ENCODE results near the gene ARF1.

DNA sequence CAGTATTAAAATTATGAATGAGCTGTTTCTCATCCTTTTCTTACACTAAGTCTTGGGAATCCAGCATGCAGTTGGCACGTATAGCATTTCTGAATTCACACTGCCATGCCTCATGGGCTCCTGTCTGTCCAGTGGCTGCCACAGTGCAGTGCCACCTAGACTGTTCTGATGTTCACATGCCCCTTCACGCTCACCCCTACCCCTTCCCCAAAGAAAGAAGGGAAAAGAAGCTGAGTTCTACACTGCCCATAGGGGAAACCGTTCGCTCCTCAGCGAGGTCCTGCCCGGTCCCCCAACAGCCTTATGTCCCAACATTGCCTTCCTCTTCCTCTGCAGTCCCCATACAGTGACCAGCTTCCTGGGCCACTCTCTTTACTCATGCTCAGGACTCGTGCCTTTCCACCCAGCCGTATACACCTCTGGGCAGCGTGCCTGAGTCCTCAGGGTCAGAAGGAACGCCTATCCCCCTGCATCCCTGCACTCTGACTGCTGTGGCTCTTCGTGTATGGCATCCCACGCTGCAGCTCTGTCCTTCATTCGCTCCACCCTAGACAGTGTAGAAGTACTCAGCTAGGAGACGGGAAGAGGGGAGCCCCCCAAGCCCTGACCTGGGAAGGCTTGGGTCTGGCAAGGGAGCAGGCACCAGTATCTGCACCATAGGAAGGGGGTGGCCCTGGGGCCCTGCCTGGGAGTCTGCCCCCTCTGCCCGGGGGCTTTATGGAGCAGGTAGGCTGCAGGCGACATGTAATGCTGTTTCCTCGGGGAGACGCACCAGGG, 24.1 kb upstream of the ARF1 start:
- TF ChIP-seq, protein P1, sequence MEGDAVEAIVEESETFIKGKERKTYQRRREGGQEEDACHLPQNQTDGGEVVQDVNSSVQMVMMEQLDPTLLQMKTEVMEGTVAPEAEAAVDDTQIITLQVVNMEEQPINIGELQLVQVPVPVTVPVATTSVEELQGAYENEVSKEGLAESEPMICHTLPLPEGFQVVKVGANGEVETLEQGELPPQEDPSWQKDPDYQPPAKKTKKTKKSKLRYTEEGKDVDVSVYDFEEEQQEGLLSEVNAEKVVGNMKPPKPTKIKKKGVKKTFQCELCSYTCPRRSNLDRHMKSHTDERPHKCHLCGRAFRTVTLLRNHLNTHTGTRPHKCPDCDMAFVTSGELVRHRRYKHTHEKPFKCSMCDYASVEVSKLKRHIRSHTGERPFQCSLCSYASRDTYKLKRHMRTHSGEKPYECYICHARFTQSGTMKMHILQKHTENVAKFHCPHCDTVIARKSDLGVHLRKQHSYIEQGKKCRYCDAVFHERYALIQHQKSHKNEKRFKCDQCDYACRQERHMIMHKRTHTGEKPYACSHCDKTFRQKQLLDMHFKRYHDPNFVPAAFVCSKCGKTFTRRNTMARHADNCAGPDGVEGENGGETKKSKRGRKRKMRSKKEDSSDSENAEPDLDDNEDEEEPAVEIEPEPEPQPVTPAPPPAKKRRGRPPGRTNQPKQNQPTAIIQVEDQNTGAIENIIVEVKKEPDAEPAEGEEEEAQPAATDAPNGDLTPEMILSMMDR (IDR thresholded peaks at IDR 0.05; ENCODE audit: poor library complexity) = no peak
- TF ChIP-seq EZH2phosphoT487 (IDR thresholded peaks at IDR 0.05; ENCODE audit: low read depth, severe bottlenecking, unreplicated experiment) (no peak), EZH2 (IDR thresholded peaks at IDR 0.05; ENCODE audit: borderline replicate concordance) (peak; percentile 27)
